HG02870 (cell line): ENCODE measurements around the gene DPM2.

ENCODE experiments used
- ATAC-seq: cut with Tn5 transposase; IDR thresholded peaks from one replicate; pipeline ENCODE4 v1.9.1; 2021; ENCODE audit warnings: mild to moderate bottlenecking, moderate library complexity; ENCODE audit not compliant: unreplicated experiment

Gene DPM2

GRCh38 chr9:127940593-127940992, 2.9 kb upstream of the DPM2 start:
- ATAC-seq: no peak

- ATAC-seq: no peak
These were observed 640 bp upstream of the DPM2 start for GRCh38 chr9:127938298-127938690.

- ATAC-seq: no peak
These were observed 632 bp downstream of the DPM2 start for GRCh38 chr9:127937056-127937387.

- no peak for ATAC-seq
These were observed 1.3 kb downstream of the DPM2 start for GRCh38 chr9:127936347-127936852.

GRCh38 chr9:127935765-127936221, 1.9 kb downstream of the DPM2 start:
- ATAC-seq: no peak

GRCh38 chr9:127934986-127935385, 2.7 kb downstream of the DPM2 start:
- ATAC-seq: no peak

- ATAC-seq: no peak
These were observed 3.4 kb downstream of the DPM2 start for GRCh38 chr9:127934248-127934647.

- no peak for ATAC-seq
These were observed 6.4 kb downstream of the DPM2 start for GRCh38 chr9:127931092-127931881.

- ATAC-seq: peak; percentile 69
These were observed 7.2 kb downstream of the DPM2 start, which contains the start of gene PIP5KL1 for GRCh38 chr9:127930231-127931091. Gene PIP5KL1, minus strand, starts transcription at chr9:127930777. Its CDS starts 25 bp downstream, at chr9:127930752.

GRCh38 chr9:127929625-127929979, 8.1 kb downstream of the DPM2 start:
- no peak for ATAC-seq

GRCh38 chr9:127928676-127929624, 8.7 kb downstream of the DPM2 start:
- ATAC-seq: no peak

- ATAC-seq: no peak
These were observed 9.5 kb downstream of the DPM2 start for GRCh38 chr9:127927988-127928675.

GRCh38 chr9:127927201-127927987, 10.3 kb downstream of the DPM2 start:
- ATAC-seq: no peak

GRCh38 chr9:127926906-127927200, 10.8 kb downstream of the DPM2 start:
- ATAC-seq: no peak

GRCh38 chr9:127925959-127926905, 11.4 kb downstream of the DPM2 start:
- no peak for ATAC-seq

GRCh38 chr9:127924736-127925444, 12.8 kb downstream of the DPM2 start:
- no peak for ATAC-seq

GRCh38 chr9:127923771-127924170, 13.9 kb downstream of the DPM2 start:
- ATAC-seq: no peak

- ATAC-seq: no peak
These were observed 14.6 kb downstream of the DPM2 start for GRCh38 chr9:127923046-127923445.
